BJ (cell line): Measurements from ENCODE around the gene GP1BB. TPM values are rescaled to one million over a fixed set of nuclear protein-coding genes. Genes with fewer than 3 reads are reported as not detected.
"Not testable (repeated sequence)": the region's sequence is repeated elsewhere in the genome, so short reads cannot be mapped to it uniquely, and the experiment has no call there.

Experiments
- CTCF ChIA-PET: fragments of 350-600 bp; formaldehyde crosslinking; extraction: SDS; loops from one replicate; lab custom pipeline; 2021; ENCODE audit warnings: antibody characterized with exemption, inconsistent platforms; lab: Yijun Ruan, JAX
- POLR2A ChIA-PET: fragments of 300-600 bp; sonication (Branson Sonifier 250); formaldehyde crosslinking; extraction: SDS; loops from one replicate; lab custom pipeline; 2021; ENCODE audit warnings: antibody characterized with exemption; lab: Charles Lee
- DNase-seq: peaks from one replicate; pipeline ENCODE4 v3.0.0-alpha.2; 2011; ENCODE audit warnings: low read depth
- H3K27me3 ChIP-seq: 2 replicates; pipeline ENCODE4 v1.6.0; 2011; ENCODE audit warnings: low read length; ENCODE audit not compliant: control insufficient read depth, insufficient read depth
- H3K36me3 ChIP-seq: 2 replicates; pipeline ENCODE4 v1.5.1; 2011; ENCODE audit warnings: low read length; ENCODE audit not compliant: control insufficient read depth, insufficient read depth
- H3K4me3 ChIP-seq: 2 replicates; pipeline ENCODE4 v1.5.1; 2011; ENCODE audit warnings: low read depth, mild to moderate bottlenecking, control low read depth, low read length
- CTCF ChIP-seq: IDR thresholded peaks from 2 replicates; pipeline ENCODE4 v1.5.1; 2011; ENCODE audit warnings: low read depth, mild to moderate bottlenecking, control low read depth, inconsistent platforms, low read length, moderate library complexity; ENCODE audit not compliant: insufficient read depth
- polyA plus RNA-seq: library from polyadenylated mRNA; depleted of rRNA; stranded (reverse); fragments of >200 nt; gene quantifications from 2 replicates; pipeline ENCODE4 v1.2.3, GENCODE V29; 2011

The GP1BB gene
- polyA plus RNA-seq, 1 experiment, result 4.2 TPM

- Histone ChIP-seq H3K4me3 (no peak overlapping the region), H3K36me3 (peaks cover 17% of the 10 kb centered on the region), H3K27me3 (no peaks in the 10 kb centered on the region)
- POLR2A ChIA-PET, result no interaction called here
- no peak for DNase-seq
- TF ChIP-seq CTCF, result no peak
- CTCF ChIA-PET, result interaction anchor here (1.3 to 1.6 kb wide), 2 partner anchors 186 to 189 kb away, joined by 5 to 6 read pairs; no protein-coding TSS in a partner anchor
Measured at GRCh38 chr22:19723983-19724827, 866 bp downstream of the GP1BB start.

DNA sequence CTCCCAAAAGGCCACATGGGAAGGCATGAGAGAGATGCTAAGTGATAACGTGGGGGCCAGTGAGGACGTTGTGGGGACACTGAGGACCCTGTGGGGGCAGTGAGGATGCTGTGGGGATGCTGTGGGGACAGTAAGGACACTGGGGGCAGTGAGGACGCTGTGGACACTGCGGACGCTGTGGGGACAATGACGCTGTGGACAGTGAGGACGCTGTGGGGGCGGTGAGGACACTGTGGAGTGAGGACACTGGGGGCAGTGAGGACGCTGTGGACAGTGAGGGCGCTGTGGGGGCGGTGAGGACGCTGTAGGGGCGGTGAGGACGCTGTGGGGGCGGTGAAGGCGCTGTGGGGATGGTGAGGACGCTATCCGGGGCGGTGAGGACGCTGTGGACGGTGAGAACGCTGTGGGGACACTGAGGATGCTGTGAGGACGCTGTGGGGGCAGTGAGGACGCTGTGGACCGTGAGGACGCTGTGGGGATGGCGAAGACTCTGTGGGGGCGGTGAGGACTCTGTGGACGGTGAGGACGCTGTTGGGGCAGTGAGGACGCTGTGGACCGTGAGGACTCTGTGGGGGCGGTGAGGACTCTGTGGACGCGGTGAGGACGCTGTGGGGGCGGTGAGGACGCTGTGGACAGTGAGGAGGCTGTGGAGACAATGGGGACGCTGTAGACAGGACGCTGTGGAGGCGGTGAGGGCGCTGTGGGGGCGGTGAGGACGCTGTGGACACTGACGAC, 1.8 kb downstream of the GP1BB start:
- CTCF ChIA-PET, result no interaction called here
- Histone ChIP-seq H3K27me3 (no peaks in the 10 kb centered on the region), H3K36me3 (peaks cover 15% of the 10 kb centered on the region), H3K4me3 (no peak overlapping the region)
- POLR2A ChIA-PET, result no interaction called here
- no peak for DNase-seq
- no peak for TF ChIP-seq CTCF

DNA sequence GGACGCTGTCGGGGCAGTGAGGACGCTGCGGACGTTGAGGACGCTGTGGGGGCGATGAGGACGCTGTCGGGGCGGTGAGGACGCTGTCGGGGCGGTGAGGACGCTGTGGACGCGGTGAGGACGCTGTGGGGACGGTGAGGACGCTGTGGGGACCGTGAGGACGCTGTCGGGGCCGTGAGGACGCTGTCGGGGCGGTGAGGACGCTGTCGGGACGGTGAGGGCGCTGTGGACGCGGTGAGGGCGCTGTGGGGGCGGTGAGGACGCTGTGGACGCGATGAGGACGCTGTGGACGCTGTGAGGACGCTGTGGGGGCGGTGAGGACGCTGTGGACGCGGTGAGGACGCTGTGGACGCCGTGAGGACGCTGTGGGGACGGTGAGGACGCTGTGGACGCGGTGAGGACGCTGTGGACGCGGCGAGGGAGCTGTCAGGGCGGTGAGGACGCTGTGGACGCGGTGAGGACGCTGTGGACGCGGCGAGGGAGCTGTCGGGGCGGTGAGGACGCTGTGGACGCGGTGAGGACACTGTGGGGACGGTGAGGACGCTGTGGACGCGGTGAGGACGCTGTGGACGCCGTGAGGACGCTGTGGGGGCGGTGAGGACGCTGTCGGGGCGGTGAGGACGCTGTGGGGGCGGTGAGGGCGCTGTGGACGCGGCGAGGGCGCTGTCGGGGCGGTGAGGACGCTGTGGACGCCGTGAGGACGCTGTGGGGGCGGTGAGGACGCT, 2.9 kb downstream of the GP1BB start:
- H3K4me3 ChIP-seq, H3K27me3 ChIP-seq, POLR2A ChIA-PET, H3K36me3 ChIP-seq, CTCF ChIA-PET, DNase-seq: not testable (repeated sequence)

- ChIA-PET CTCF (interaction anchor here (6.8 kb wide), 1 partner anchor 187 kb away, joined by 277 read pairs; no protein-coding TSS in a partner anchor), POLR2A (no interaction called here)
- Histone ChIP-seq H3K27me3 (no peaks in the 10 kb centered on the region), H3K36me3 (no peaks in the 10 kb centered on the region; the same call in none of the 2 replicates), H3K4me3 (no peak overlapping the region)
- DNase-seq, result no peak
- no peak for TF ChIP-seq CTCF
Measured at GRCh38 chr22:19727310-19728150, 4.2 kb downstream of the GP1BB start.

DNA sequence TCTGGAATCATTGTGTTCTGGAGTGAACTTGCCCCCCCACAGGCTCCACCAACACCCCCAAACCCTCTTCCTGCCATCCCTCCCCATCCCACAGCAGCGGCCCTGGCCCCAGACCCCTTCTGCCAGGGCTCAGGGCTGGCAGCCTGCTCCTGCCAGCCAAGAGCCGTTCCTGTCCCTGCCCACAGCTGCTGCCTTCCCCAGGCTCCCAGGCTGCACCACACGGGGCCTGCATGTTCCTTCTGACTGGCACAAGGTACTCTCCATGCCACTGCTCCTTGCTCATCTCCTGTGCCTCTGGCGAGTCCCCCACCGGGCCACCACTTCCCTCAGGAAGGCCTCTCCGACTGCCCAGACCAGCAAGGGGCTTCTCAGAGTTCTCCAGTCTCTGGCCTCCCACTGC, 4.9 kb downstream of the GP1BB start:
- POLR2A ChIA-PET, result no interaction called here
- no peak for TF ChIP-seq CTCF
- no peak for DNase-seq
- no peak overlapping the region for H3K4me3 ChIP-seq
- CTCF ChIA-PET, result interaction anchor here (6.8 kb wide), 1 partner anchor 187 kb away, joined by 277 read pairs; no protein-coding TSS in a partner anchor
- no peaks in the 10 kb centered on the region; the same call in none of the 2 replicates for H3K36me3 ChIP-seq
- H3K27me3 ChIP-seq, result no peaks in the 10 kb centered on the region
